K562 (cell line): ENCODE results near the gene PMFBP1. TPM values are rescaled to one million over a fixed set of nuclear protein-coding genes. Genes with fewer than 3 reads are reported as not detected.

ENCODE experiments used
- GATA2 ChIP-seq: sonication (generic); formaldehyde crosslinking; IDR thresholded peaks from 2 replicates; pipeline ENCODE4 v1.4.0; 2020; ENCODE audit warnings: mild to moderate bottlenecking, missing genetic modification reagents
- GTF2E2 ChIP-seq: fragments of 200-800 bp; sonication (Bioruptor generic); IDR thresholded peaks from 2 replicates; pipeline ENCODE4 v1.6.1; 2016; ENCODE audit warnings: missing genetic modification characterization, missing compliant biosample characterization
- KLF16 ChIP-seq: IDR thresholded peaks from 2 replicates; pipeline ENCODE4 v1.6.1; 2016; ENCODE audit warnings: antibody characterized with exemption
- LARP7 ChIP-seq: fragments of 450-650 bp; IDR thresholded peaks from 2 replicates; pipeline ENCODE4 v1.6.1; 2016
- MEIS2 ChIP-seq: fragments of 450-650 bp; IDR thresholded peaks from 2 replicates; pipeline ENCODE4 v1.6.1; 2014; ENCODE audit warnings: mild to moderate bottlenecking; ENCODE audit not compliant: partially characterized antibody
- PKNOX1 ChIP-seq: fragments of 450-650 bp; IDR thresholded peaks from 2 replicates; pipeline ENCODE4 v1.6.1; 2016
- RAD21 ChIP-seq, 2 experiments: fragments of 250-450 bp in 1 of 2; fragments of 450-650 bp in 1 of 2; sonication (Bioruptor Pico) in 1 of 2; formaldehyde crosslinking in 1 of 2; IDR thresholded peaks in 1 of 2; conservative IDR thresholded peaks in 1 of 2; 2 replicates each; pipeline versions ENCODE4 v1.4.0 to v1.8.0; 2020 to 2022; ENCODE audit warnings: mild to moderate bottlenecking in 2 of 2, moderate library complexity in 1 of 2
- SETDB1 ChIP-seq: IDR thresholded peaks from one replicate; pipeline ENCODE4 v1.6.1; 2012; ENCODE audit warnings: low read length, control low read depth, inconsistent platforms
- SMC3 ChIP-seq: conservative IDR thresholded peaks from 2 replicates; pipeline ENCODE4 v1.6.1; 2011; ENCODE audit warnings: low read depth, low read length, improper control_type of control experiment; ENCODE audit not compliant: insufficient read depth
- SRF ChIP-seq, 2 experiments: fragments of 250-450, 450-650 bp in 1 of 2; sonication (Bioruptor Pico) in 1 of 2; sonication (generic) in 1 of 2; formaldehyde crosslinking; IDR thresholded peaks; 2 replicates each; pipeline versions ENCODE4 v1.5.0 to v1.5.1; 2020 to 2022; ENCODE audit warnings: mild to moderate bottlenecking in 1 of 2, missing genetic modification reagents in 1 of 2
- polyA plus RNA-seq, 8 experiments: library from polyadenylated mRNA; depleted of rRNA in 4 of 8; stranded (reverse) in 5 of 8; unstranded in 3 of 8; fragments of >200 nt; fragmentation: Nextera tagmentation in 2 of 8; fragmentation: Illumina TruSeq in 1 of 8; extraction: Ambion mirVana in 2 of 8; extraction: Trizol in 1 of 8; gene quantifications; 2 replicates each; pipeline versions ENCODE4 v1.2.1 to v1.2.3, GENCODE V29; 2011 to 2014; ENCODE audit warnings: inconsistent platforms in 1 of 8, missing spikeins in 1 of 8
- total RNA-seq, 7 experiments: library from RNA; depleted of rRNA in 6 of 7; stranded (reverse); fragments of >200 nt in 6 of 7; fragmentation: Illumina TruSeq in 2 of 7; extraction: Trizol in 2 of 7; gene quantifications; 2 replicates each; pipeline versions ENCODE4 v1.2.1 to v1.2.3, GENCODE V29; 2011 to 2021; ENCODE audit warnings: low replicate concordance in 1 of 7
- TF ChIP-seq, protein P1 (sequence below), 2 experiments: IDR thresholded peaks in 1 of 2; conservative IDR thresholded peaks in 1 of 2; 2 replicates each; pipeline ENCODE4 v1.6.1; 2016; ENCODE audit warnings: low read depth in 2 of 2, mild to moderate bottlenecking in 1 of 2, missing compliant biosample characterization in 1 of 2, missing genetic modification characterization in 1 of 2, moderate library complexity in 1 of 2

The PMFBP1 gene
- total and polyA plus RNA-seq, 9 of the 15 experiments (the other 6 are each of a cell fraction or from before 2014, with no cell fraction given): 0.13 to 0.91 (median 0.47) TPM

- no peak for TF ChIP-seq KLF16
- peak; percentile 67 for TF ChIP-seq SMC3
- TF ChIP-seq RAD21 (CRISPR knock-in tag; conservative IDR thresholded peaks at IDR 0.05 in 1 of 2, IDR thresholded peaks at IDR 0.05 in 1 of 2): peak; percentile 74 to 83
- no peak for TF ChIP-seq GTF2E2 (tag)
- no peak for TF ChIP-seq SRF (CRISPR knock-in tag; IDR thresholded peaks at IDR 0.05)
- TF ChIP-seq SETDB1: no peak
- TF ChIP-seq, protein P1, sequence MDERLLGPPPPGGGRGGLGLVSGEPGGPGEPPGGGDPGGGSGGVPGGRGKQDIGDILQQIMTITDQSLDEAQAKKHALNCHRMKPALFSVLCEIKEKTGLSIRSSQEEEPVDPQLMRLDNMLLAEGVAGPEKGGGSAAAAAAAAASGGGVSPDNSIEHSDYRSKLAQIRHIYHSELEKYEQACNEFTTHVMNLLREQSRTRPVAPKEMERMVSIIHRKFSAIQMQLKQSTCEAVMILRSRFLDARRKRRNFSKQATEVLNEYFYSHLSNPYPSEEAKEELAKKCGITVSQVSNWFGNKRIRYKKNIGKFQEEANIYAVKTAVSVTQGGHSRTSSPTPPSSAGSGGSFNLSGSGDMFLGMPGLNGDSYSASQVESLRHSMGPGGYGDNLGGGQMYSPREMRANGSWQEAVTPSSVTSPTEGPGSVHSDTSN (CRISPR knock-in tag; IDR thresholded peaks at IDR 0.05; ENCODE audit: low read depth): peak; percentile 45; the same call in 1 of the 2 replicates
- TF ChIP-seq, protein P1 (tag; conservative IDR thresholded peaks at IDR 0.05; ENCODE audit: low read depth): peak; percentile 79
- no peak for TF ChIP-seq GATA2
- TF ChIP-seq LARP7: no peak
- peak; percentile 93 for TF ChIP-seq PKNOX1
- TF ChIP-seq MEIS2: peak; percentile 24
- TF ChIP-seq, all 486 proteins: peak for 8
Observed at GRCh38 chr16:72099377-72099818, 72.6 kb downstream of the PMFBP1 start (continued).
